HG03565 (cell line): ENCODE results near the gene CYTH1.
"Not testable (repeated sequence)": the region's sequence is repeated elsewhere in the genome, so short reads cannot be mapped to it uniquely, and the experiment has no call there.

Source experiments
- ATAC-seq: cut with Tn5 transposase; IDR thresholded peaks from one replicate; pipeline ENCODE4 v1.9.1; 2021; ENCODE audit warnings: mild to moderate bottlenecking, moderate library complexity; ENCODE audit not compliant: unreplicated experiment

The CYTH1 gene

DNA sequence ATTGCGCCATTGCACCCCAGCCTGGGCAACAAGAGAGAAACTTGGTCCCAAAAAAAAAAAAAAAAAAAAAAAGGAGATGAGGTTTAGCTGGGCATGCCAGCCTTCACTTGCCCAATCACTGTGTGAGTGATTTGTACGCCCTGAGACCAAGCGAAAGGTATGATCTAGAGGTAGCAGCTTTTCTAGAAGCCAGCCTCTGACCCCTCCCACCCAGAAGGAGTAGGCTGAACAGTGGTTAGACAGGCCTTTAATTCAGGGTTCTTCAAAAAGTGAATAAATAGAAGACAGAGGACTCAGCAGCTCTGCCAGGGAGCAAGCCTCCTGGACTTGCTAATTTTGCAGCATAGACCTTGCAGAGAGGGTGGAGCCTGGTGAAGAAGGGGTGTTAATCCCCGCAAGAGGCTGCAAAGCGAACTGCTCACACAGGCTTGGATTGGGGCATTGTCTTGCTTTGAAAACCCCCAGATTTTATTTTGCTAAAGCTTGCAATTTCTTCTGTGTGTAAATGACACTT is 7.1 kb upstream of the CYTH1 start:
- ATAC-seq, result no peak

- no peak for ATAC-seq
Observed at GRCh38 chr17:78788451-78788850, 6.4 kb upstream of the CYTH1 start.

GRCh38 chr17:78787444-78787843 is 5.4 kb upstream of the CYTH1 start:
- no peak for ATAC-seq

- no peak for ATAC-seq
Observed at GRCh38 chr17:78785663-78786057, 3.6 kb upstream of the CYTH1 start.

GRCh38 chr17:78785011-78785662 is 3.1 kb upstream of the CYTH1 start:
- ATAC-seq, result no peak

DNA sequence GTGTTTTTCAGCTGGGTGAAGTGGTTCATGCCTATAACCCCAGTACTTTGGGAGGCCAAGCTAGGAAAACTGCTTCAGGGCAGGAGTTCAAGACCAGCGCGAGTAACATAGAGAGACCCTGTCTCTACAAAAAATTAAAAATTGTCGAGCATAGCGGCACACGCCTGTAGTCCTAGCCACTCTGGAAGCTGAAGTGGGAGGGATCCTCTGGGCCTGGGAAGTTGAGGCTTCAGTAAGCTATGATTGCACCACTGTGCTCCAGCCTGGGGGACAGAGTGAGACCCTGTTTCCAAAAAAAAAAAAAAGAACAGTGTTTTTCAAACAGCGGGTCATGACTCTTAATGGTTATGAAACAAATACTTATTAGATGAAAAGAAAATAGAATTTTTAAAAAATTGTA is 2.3 kb upstream of the CYTH1 start:
- no peak for ATAC-seq

GRCh38 chr17:78783711-78784324 is 1.7 kb upstream of the CYTH1 start:
- ATAC-seq, result no peak

DNA sequence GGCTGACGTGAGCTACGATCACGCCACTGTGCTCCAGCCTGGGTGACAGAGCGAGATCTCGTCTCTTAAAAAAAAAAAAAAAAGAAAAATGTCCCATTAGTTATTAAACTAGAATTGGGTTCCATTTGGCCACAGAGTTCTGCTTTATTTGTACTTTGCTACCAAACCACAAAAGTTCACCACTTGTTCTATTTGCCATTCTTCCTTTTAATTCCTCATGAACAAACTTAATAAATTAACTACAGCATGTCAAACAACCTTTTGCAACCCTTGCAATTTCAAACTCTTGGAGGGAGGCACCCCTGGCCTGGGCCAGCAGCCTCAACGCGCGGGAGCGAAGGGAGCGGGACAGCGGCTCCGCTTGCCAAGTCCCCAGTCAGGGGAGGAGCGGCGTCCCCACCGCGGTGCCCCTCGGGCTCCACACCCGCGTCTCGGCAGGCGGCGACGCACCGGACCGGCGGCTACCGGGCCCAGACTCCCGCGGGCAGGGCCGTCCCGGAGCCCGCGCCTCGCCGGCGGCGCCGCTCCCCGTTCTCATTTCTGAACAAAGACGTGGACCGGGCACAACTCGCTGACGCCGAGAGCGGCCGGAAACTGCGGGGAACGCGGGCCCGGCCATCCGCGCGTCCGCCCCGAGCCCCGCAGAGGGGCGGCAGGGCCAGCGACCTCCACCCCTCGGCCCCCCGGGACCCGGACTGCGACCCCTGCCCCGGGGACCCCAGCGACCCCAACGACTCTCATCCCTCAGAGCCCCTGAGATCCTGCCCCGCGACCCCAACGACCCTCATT is 775 bp downstream of the CYTH1 start:
- ATAC-seq, result no peak

- no peak for ATAC-seq
Observed at GRCh38 chr17:78780335-78780734, 1.7 kb downstream of the CYTH1 start.

GRCh38 chr17:78779850-78780249 is 2.2 kb downstream of the CYTH1 start:
- no peak for ATAC-seq

DNA sequence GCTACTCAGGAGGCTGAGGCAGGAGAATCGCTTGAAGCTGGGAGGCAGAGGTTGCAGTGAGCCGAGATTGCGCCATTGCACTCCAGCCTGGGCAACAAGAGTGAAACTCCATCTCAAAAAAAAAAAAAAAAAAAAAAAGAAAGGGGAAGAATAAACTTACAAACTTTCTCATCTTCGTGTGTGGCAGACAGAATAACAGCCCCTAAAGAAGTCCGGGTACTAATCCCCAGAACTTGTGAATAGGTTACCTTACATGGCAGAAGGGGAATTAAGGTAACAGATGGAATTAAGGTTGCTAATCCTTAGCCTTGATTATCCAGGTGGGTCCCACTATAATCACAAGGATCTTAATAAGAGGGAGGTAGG is 2.8 kb downstream of the CYTH1 start:
- ATAC-seq, result not testable (repeated sequence)

DNA sequence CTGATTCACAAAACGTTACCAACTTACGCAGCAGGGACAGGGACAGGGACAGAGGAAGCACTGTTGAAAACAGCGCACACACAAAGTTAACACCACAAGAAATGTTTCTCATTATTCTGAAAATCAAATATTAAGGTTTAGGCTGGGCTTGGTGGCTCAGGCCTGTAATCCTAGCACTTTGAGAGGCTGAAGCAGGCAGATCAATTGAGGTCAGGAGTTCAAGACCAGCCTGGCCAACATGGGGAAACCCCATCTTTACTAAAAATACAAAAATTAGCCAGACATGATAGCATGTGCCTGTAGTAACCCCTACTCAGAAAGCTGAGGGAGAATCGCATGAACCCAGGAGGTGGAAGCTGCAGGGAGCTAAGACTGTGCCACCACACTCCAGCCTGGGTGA is 4.2 kb downstream of the CYTH1 start:
- no peak for ATAC-seq

DNA sequence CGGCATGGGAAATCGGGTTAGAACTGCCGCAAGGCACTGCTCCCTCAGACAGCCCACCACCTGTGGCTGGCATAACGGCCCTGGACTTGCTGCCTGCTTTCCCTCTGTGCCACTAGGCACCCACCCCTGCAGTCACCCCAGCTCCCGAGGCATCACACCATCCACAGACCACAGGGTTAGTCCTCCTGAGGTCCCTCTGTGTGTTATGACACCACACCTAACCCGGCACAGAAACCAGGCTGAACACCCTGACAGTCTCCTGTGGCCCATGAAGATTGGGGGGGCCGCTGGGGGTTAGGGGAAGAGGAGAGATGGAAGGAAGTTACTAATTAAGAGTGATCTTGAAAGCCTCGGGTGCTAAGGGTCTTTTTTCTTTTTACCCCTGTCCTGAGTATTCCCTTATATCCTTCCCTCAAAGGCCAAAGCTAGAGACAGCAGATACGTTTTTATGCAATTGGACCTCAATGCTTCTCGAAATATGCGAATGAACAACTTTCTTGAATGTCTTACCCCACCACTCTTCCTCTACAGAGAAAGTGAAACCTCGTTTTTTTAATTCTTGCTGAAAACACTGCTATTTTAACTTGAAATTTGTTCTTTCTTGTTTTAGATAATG is 7.0 kb downstream of the CYTH1 start:
- no peak for ATAC-seq

DNA sequence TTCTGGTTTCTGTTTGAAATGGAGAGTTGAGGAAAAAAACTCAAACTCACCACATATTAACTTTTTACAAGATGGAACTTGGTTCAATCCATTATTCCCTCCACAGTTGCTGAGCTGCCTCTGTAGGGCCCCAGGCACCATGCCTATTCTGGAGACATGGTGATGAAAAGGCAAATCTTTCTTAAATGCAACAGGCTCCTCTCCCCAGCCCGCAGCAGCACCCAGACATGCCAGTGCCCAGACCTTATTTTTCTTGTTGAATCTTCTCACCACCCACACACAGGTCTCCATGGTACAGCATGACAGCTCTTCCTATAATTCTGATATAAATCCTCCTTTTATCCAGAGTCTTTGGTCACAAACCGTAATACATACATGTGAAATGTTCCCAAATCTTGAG is 7.6 kb downstream of the CYTH1 start:
- ATAC-seq, result no peak

DNA sequence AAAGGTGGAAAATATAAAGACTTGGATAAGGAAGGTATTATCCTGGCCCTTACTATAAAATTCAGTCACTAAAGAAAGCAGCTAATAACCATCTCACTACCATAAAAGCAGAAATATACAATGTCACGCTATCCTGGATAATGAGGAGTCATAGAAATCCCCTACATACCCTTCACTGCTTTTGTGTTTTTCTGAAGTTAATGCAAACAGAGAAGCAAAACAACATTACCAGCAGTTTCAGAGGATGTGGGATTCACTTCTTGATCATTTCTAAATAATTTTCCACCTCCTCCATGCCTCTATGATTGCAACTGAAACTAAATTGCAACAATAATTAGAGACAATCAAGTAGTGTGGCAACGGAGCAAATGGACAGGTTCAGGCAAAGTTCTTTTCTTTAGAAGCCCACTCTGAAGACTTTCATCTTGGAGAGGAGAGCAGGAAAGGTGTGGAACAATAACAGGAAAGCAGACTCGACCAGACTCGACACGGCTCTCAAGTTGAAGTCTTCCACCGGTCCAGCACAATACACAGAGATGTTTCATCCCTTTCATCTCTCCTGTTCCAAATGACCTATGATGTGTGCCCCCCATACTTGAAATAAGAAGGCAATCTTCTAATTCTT is 10.2 kb downstream of the CYTH1 start:
- ATAC-seq, result no peak

GRCh38 chr17:78769196-78769773 is 12.8 kb downstream of the CYTH1 start:
- no peak for ATAC-seq

- ATAC-seq, result no peak
Observed at GRCh38 chr17:78767806-78768205, 14.3 kb downstream of the CYTH1 start.

GRCh38 chr17:78766743-78767294 is 15.3 kb downstream of the CYTH1 start:
- ATAC-seq, result no peak

DNA sequence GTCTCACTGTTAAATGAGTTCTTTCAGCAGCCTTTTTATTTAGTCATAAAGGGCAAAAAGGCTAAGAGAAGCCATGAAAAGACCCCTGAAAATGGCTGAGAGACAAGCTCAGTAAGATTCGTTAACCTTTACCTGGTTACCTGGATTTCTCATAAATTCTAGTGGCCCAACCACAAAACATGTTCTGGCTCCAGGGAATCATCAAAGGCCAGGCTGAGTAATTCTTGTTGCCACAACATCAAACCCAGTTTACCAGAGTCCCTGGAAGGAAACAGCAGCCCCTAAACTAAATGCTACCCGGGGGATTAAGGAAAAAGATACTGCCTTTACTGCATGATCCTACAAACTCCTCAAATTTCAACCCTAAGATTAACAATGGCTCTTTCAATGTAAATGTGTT is 15.8 kb downstream of the CYTH1 start:
- no peak for ATAC-seq

- ATAC-seq, result no peak
Observed at GRCh38 chr17:78765821-78766220, 16.3 kb downstream of the CYTH1 start.
